ENCODE results near the gene DONSON.
"Not testable (repeated sequence)": the region's sequence is repeated elsewhere in the genome, so short reads cannot be mapped to it uniquely, and the experiment has no call there.

Gene DONSON

GRCh38 chr21:33588485-33589335, at the start of gene DONSON:
TSS of gene DONSON (minus strand) at chr21:33588684. CDS start at chr21:33588641, 43 bp downstream.
- H3K9me3 Mint-ChIP-seq: no peaks in the 10 kb centered on the region
- DNase-seq (ENCODE audit: low spot score in 2 of 2): peak; percentile 94 to 98
- H3K27ac Mint-ChIP-seq: peak within 1 kb of the TSS; percentile 91
- H3K4me1 Mint-ChIP-seq: peaks cover 12% of the 10 kb centered on the region
- peak within 1 kb of the TSS; percentile 88 for H3K4me3 Mint-ChIP-seq
- peak; percentile 96 for ATAC-seq
- peaks cover 34% of the 10 kb centered on the region for H3K36me3 Mint-ChIP-seq

- peaks cover 13% of the 10 kb centered on the region for H3K4me1 Mint-ChIP-seq
- DNase-seq (ENCODE audit: low spot score in 2 of 2) (no peak), ATAC-seq (no peak)
- H3K9me3 Mint-ChIP-seq: no peaks in the 10 kb centered on the region
- H3K27ac Mint-ChIP-seq: no peak overlapping the region
- no peak overlapping the region for H3K4me3 Mint-ChIP-seq
- peaks cover 26% of the 10 kb centered on the region for H3K36me3 Mint-ChIP-seq
Observed at GRCh38 chr21:33634254-33634653, 45.8 kb upstream of the DONSON start.

DNA sequence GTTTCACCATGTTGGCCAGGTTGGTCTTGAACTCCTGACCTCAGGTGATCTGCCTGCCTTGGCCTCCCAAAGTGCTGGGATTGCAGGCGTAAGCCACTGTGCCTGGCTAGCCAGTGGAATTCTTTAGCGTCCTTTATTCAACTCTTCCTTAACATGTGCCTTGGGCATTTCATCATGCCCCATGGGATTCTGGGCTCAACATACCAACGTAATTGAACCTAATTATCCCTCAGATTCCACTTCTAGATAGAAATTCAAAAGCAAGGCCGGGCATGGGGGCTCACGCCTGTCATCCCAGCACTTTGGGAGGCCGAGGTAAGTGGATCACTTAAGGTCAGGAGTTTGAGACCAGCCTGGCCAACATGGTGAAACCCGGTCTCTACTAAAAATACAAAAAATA, 37.7 kb upstream of the DONSON start:
- H3K36me3 Mint-ChIP-seq: peaks cover 73% of the 10 kb centered on the region
- not testable (repeated sequence) for H3K27ac Mint-ChIP-seq; ATAC-seq; H3K4me3 Mint-ChIP-seq; H3K4me1 Mint-ChIP-seq; DNase-seq (ENCODE audit: low spot score in 2 of 2); H3K9me3 Mint-ChIP-seq

DNA sequence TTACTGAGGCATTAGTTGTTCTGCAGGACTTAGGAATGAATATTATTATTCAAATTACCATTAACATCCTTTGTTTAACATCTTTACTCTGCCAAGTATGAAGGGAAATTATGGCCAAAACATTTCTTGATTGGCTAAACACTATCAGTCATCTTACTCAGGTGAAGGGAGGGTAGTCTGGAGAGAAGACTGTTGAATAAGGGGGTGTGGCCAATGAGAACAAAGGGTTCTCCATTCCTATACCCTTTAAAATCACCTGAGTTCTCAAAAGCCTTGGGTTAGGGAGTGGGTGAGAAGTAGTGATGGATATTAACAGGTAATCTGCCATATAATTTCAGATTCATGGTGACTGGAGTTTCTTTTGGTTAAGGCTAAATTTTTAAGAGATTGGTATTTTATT, 33.8 kb upstream of the DONSON start:
- no peaks in the 10 kb centered on the region for H3K9me3 Mint-ChIP-seq
- H3K27ac Mint-ChIP-seq: no peak overlapping the region
- H3K4me1 Mint-ChIP-seq: no peaks in the 10 kb centered on the region
- no peak overlapping the region for H3K4me3 Mint-ChIP-seq
- peaks cover 55% of the 10 kb centered on the region for H3K36me3 Mint-ChIP-seq
- DNase-seq (ENCODE audit: low spot score in 2 of 2): no peak
- no peak for ATAC-seq

- Mint-ChIP-seq H3K4me1 (no peaks in the 10 kb centered on the region), H3K27ac (no peak overlapping the region), H3K4me3 (no peak overlapping the region), H3K9me3 (no peaks in the 10 kb centered on the region), H3K36me3 (peaks cover 65% of the 10 kb centered on the region)
- DNase-seq (ENCODE audit: low spot score in 2 of 2) (no peak), ATAC-seq (no peak)
Observed at GRCh38 chr21:33619726-33620125, 31.2 kb upstream of the DONSON start.

DNA sequence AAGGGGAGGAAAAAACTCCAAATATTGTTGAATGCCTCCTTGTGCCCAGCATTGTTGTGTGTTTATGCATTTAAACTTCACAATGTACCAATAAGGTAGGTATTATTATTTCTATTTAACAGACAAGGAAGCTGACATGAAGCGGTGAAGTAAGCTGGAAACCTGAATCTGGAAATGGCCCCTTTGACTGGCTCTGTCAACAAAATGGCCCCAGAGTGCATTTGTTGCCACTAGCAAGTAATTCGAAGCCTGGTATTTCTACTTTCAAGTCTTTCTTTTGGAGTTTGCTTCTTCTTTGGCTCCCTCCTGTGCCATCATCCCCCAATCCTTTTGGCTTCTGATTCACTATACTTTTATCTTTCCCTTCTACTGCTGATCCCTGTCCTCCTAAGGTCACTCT, 29.9 kb upstream of the DONSON start:
- no peak overlapping the region for H3K27ac Mint-ChIP-seq
- no peaks in the 10 kb centered on the region for H3K9me3 Mint-ChIP-seq

GRCh38 chr21:33617565-33617964, 29.1 kb upstream of the DONSON start:
- peaks cover 67% of the 10 kb centered on the region for H3K36me3 Mint-ChIP-seq
- not testable (repeated sequence) for H3K4me1 Mint-ChIP-seq; H3K4me3 Mint-ChIP-seq; DNase-seq (ENCODE audit: low spot score in 2 of 2); H3K27ac Mint-ChIP-seq; H3K9me3 Mint-ChIP-seq; ATAC-seq

More for the DNA sequence above, 29.9 kb upstream of the DONSON start:
- no peak for DNase-seq (ENCODE audit: low spot score in 2 of 2)
- Mint-ChIP-seq H3K4me1 (no peaks in the 10 kb centered on the region), H3K36me3 (peaks cover 67% of the 10 kb centered on the region), H3K4me3 (no peak overlapping the region)
- no peak for ATAC-seq

DNA sequence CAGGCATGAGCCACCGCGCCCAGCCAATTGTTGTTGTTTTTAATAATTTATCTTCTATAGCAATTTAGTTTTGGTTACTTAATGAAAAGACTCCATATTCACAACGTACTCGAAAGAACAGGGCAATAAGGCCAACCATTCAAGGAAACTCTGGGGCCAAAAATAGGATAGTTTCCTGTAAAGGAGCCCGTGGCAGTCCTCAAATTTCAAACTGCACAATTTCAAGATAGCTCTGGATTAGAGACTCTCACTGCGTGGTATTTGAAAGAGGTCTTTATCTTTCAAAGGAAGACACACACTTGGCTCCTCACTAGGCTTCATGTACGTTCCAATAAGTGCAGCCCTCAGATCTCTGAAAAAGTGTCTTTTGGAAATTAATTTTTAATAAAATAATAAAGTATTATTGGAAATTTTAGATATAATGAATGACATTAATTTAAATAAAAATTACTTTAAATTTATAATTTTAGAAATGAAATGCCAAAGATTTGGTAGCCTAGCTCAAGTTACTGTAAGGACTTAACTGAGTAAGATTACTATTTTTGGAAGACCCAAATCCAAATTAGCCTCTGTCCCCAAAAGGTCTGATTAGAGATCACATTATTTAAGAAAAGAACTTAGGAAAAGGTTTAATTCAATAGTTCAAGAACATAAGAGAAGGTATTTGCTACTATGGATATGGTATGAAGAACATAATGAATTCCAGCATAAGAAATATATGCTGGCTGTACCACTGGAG, 22.7 kb upstream of the DONSON start:
- H3K9me3 Mint-ChIP-seq: no peaks in the 10 kb centered on the region
- no peaks in the 10 kb centered on the region for H3K4me1 Mint-ChIP-seq
- H3K36me3 Mint-ChIP-seq: peaks cover 67% of the 10 kb centered on the region
- H3K4me3 Mint-ChIP-seq: no peak overlapping the region
- H3K27ac Mint-ChIP-seq: no peak overlapping the region
- DNase-seq (ENCODE audit: low spot score in 2 of 2): no peak
- ATAC-seq: no peak

GRCh38 chr21:33608559-33608958, 20.1 kb upstream of the DONSON start:
- Mint-ChIP-seq H3K4me1 (no peaks in the 10 kb centered on the region), H3K36me3 (peaks cover 55% of the 10 kb centered on the region), H3K4me3 (no peak overlapping the region), H3K9me3 (no peaks in the 10 kb centered on the region), H3K27ac (peak overlapping the region; percentile 46)
- DNase-seq (ENCODE audit: low spot score in 2 of 2) (no peak), ATAC-seq (no peak)

DNA sequence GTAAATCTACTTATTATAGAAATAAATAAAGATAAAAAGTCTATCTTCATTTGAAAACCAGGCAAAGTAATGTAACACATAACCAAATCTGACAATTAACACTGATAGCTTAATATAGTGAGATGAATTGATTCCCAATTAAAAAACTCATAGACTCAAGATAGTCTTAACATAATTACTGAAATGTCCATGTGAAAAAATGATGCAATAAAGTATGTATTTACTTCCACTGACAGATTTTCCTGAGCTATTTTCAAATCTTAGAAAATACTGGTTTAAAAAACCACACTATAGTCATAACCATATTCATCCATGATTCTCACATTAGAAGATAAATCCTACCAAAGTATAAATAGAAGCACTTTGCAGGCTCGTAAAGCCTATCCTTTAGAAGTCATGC, 9.6 kb upstream of the DONSON start:
- ATAC-seq: no peak
- peaks cover 88% of the 10 kb centered on the region for H3K36me3 Mint-ChIP-seq

DNA sequence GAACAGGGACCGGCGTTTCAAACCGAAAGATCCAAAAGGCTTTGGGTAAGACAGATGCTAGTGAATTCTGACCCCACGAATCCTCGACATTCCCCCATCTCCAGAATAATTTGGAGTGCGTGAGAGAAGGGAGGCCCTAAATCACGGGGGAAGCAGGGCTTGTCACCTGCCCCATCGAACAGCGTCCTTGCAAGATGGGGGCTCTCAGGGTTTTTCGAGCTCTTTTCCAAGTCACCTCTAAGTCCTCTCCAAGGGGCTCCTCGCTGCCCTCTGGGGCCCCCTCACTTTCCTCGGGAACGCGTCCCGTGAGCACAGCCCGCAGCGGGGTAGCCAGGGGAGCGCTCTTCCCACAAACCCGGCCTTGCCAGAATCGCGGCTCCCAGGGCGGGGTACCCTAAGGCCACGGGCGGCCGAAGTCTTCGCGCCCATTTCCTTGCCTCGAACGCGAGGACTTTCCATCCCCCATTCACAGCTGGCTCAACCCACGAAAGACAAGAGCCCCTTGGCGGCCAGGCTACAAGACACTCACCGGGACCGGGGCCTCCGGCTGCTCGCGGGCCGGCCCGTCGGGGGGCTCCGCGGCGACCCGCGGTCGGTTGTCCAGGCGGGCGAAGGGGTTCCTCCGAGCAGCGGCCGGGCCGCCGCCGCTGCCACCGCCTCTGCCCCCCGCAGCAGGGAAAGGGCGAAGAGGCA, 546 bp downstream of the DONSON start:
- DNase-seq (ENCODE audit: low spot score in 2 of 2) (no peak), ATAC-seq (peak; percentile 45)
- Mint-ChIP-seq H3K4me1 (peaks cover 12% of the 10 kb centered on the region), H3K4me3 (peak overlapping the region; percentile 88), H3K27ac (peak overlapping the region; percentile 91), H3K9me3 (no peaks in the 10 kb centered on the region), H3K36me3 (peaks cover 42% of the 10 kb centered on the region)

More for the DNA sequence above, 9.6 kb upstream of the DONSON start:
- H3K27ac Mint-ChIP-seq: no peak overlapping the region
- H3K9me3 Mint-ChIP-seq: no peaks in the 10 kb centered on the region
- no peak overlapping the region for H3K4me3 Mint-ChIP-seq
- no peak for DNase-seq (ENCODE audit: low spot score in 2 of 2)
- H3K4me1 Mint-ChIP-seq: no peaks in the 10 kb centered on the region

- peak overlapping the region; percentile 88 for H3K4me3 Mint-ChIP-seq
- H3K4me1 Mint-ChIP-seq: peaks cover 12% of the 10 kb centered on the region
- no peak overlapping the region for H3K27ac Mint-ChIP-seq
- H3K36me3 Mint-ChIP-seq: peaks cover 52% of the 10 kb centered on the region
- DNase-seq (ENCODE audit: low spot score in 2 of 2) (no peak), ATAC-seq (no peak)
- H3K9me3 Mint-ChIP-seq: no peaks in the 10 kb centered on the region
Observed at GRCh38 chr21:33586927-33587326, 1.6 kb downstream of the DONSON start.

GRCh38 chr21:33584455-33584854, 4.0 kb downstream of the DONSON start:
- no peak overlapping the region for H3K27ac Mint-ChIP-seq
- peaks cover 12% of the 10 kb centered on the region for H3K4me1 Mint-ChIP-seq
- H3K36me3 Mint-ChIP-seq: peaks cover 77% of the 10 kb centered on the region
- no peak overlapping the region for H3K4me3 Mint-ChIP-seq
- ATAC-seq: no peak
- no peak for DNase-seq (ENCODE audit: low spot score in 2 of 2)
- no peaks in the 10 kb centered on the region for H3K9me3 Mint-ChIP-seq

GRCh38 chr21:33578959-33579542, 9.4 kb downstream of the DONSON start:
- DNase-seq (ENCODE audit: low spot score in 2 of 2) (no peak), ATAC-seq (no peak)
- Mint-ChIP-seq H3K27ac (peak overlapping the region; percentile 71), H3K4me1 (no peaks in the 10 kb centered on the region), H3K36me3 (peaks cover 100% of the 10 kb centered on the region), H3K4me3 (no peak overlapping the region), H3K9me3 (no peaks in the 10 kb centered on the region)

GRCh38 chr21:33578214-33578613, 10.3 kb downstream of the DONSON start:
- H3K27ac Mint-ChIP-seq: no peak overlapping the region
- no peaks in the 10 kb centered on the region for H3K9me3 Mint-ChIP-seq
- DNase-seq (ENCODE audit: low spot score in 2 of 2) (no peak), ATAC-seq (no peak)
- H3K4me1 Mint-ChIP-seq: no peaks in the 10 kb centered on the region
- no peak overlapping the region for H3K4me3 Mint-ChIP-seq
- peaks cover 100% of the 10 kb centered on the region for H3K36me3 Mint-ChIP-seq

All from stimulated activated effector memory CD8-positive, alpha-beta T cell treated with anti-CD3 and anti-CD28 coated beads, Interleukin-12 subunit alpha, Interleukin-12 subunit beta, amount 100 ng/mL, for 72 hours (primary cell).